ENCODE results near the gene KMT5C. TPM values are rescaled to one million over a fixed set of nuclear protein-coding genes. Genes with fewer than 3 reads are reported as not detected.

Gene KMT5C
- total and polyA plus RNA-seq, 2 donors (not counting 1 experiment from before 2014, with no cell fraction given) = 22.2 to 23.6 TPM

DNA sequence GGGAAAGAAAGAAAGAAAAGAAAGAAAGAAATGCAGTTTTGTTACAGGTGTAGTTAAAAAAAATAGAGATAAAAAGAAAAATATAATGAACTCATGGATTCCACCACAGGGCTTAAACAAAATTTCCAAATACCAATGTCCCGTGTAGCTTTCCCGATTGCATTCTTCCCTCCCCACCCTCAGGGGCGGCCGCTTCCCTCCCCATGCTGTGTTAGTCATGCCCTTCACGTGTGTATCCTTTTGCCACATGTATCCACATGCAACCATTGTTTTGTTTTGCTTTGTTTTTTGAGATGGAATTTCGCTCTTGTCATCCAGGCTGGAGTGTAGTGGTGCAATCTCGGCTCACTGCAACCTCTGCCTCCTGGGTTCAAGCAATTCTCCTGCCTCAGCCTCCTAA, 3.6 kb upstream of the KMT5C start:
- ChIA-PET CTCF (no interaction called here), POLR2A (no interaction called here)
- Histone ChIP-seq H3K79me2 (ENCODE audit: control insufficient read depth, insufficient read depth, low read length) (peaks cover 11% of the 10 kb centered on the region), H4K20me1 (ENCODE audit: control insufficient read depth, insufficient read depth, low read length, poor library complexity, severe bottlenecking) (no peaks in the 10 kb centered on the region), H3K27ac (ENCODE audit: low read length in 2 of 2) (no peak overlapping the region), H3K4me1 (ENCODE audit: control insufficient read depth in 2 of 2, insufficient read depth in 2 of 2, low read length in 2 of 2) (peaks cover 13 to 22% of the 10 kb centered on the region in 2 donors), H2AFZ (ENCODE audit: insufficient read depth, low read depth, low read length, poor library complexity, severe bottlenecking) (no peak overlapping the region), H3K36me3 (replicated peaks in 1 of 2; ENCODE audit: control extremely low read depth in 1 of 2, control insufficient read depth in 1 of 2, extremely low read depth in 1 of 2, insufficient read depth in 2 of 2, low read length in 1 of 2) (no peaks in the 10 kb centered on the region), H3K4me2 (replicated peaks; ENCODE audit: low read depth, low read length, poor library complexity, severe bottlenecking) (no peak overlapping the region), H3K9ac (ENCODE audit: low read length) (no peak overlapping the region), H3K27me3 (replicated peaks in 1 of 4; ENCODE audit: control extremely low read depth in 1 of 4, control insufficient read depth in 3 of 4, insufficient read depth in 4 of 4, low read length in 3 of 4) (peaks cover 0 to 29% (median 9%) of the 10 kb centered on the region in 4 experiments), H3K4me3 (ENCODE audit: control extremely low read depth in 1 of 5, extremely low read depth in 1 of 5, insufficient read depth in 1 of 5, low read depth in 2 of 5, low read length in 4 of 5) (no peak overlapping the region), H3K9me3 (ENCODE audit: control extremely low read depth in 1 of 3, control insufficient read depth in 2 of 3, insufficient read depth in 1 of 3, low read length in 2 of 3) (peaks cover 0 to 7% (median 0%) of the 10 kb centered on the region in 3 donors)
- TF ChIP-seq, protein P1, sequence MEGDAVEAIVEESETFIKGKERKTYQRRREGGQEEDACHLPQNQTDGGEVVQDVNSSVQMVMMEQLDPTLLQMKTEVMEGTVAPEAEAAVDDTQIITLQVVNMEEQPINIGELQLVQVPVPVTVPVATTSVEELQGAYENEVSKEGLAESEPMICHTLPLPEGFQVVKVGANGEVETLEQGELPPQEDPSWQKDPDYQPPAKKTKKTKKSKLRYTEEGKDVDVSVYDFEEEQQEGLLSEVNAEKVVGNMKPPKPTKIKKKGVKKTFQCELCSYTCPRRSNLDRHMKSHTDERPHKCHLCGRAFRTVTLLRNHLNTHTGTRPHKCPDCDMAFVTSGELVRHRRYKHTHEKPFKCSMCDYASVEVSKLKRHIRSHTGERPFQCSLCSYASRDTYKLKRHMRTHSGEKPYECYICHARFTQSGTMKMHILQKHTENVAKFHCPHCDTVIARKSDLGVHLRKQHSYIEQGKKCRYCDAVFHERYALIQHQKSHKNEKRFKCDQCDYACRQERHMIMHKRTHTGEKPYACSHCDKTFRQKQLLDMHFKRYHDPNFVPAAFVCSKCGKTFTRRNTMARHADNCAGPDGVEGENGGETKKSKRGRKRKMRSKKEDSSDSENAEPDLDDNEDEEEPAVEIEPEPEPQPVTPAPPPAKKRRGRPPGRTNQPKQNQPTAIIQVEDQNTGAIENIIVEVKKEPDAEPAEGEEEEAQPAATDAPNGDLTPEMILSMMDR (IDR thresholded peaks at IDR 0.05) = no peak
- no peak for TF ChIP-seq EZH2 (IDR thresholded peaks at IDR 0.05; ENCODE audit: borderline replicate concordance, insufficient read depth, low read depth, low read length, poor library complexity, severe bottlenecking)
- Mint-ChIP-seq H3K4me1 (peaks cover 17% of the 10 kb centered on the region), H3K27ac (no peak overlapping the region), H3K27me3 (peaks cover 26% of the 10 kb centered on the region), H3K9me3 (ENCODE audit: insufficient read depth) (no peaks in the 10 kb centered on the region), H3K4me3 (no peak overlapping the region)
- DNase-seq (no peak), ATAC-seq (ENCODE audit: low read depth) (no peak)
- intact Hi-C loops (cut with micrococcal nuclease) = loop anchor here (5.0 kb wide), 1 partner anchor 1469 kb away; the partner anchor contains the start of gene MYADM
- WGBS (ENCODE audit: insufficient coverage) = 100% methylated on average over 2 of the region's 7 CpGs

Measured in B cell (primary cell).